Prostate gland (tissue), 2 donors: ENCODE measurements around the gene MTFP1. TPM values are rescaled to one million over a fixed set of nuclear protein-coding genes. Genes with fewer than 3 reads are reported as not detected.

ENCODE experiments used
- DNase-seq: peaks from one replicate; pipeline ENCODE4 v3.0.0-alpha.2; 2019; ENCODE audit warnings: low spot score
- H3K27ac ChIP-seq, 2 donors: fragments of 200-600 bp; sonication (generic); 2 replicates each; pipeline ENCODE4 v1.5.1; 2017 to 2019
- H3K27me3 ChIP-seq: fragments of 200-600 bp; sonication (generic); replicated peaks from 2 replicates; pipeline ENCODE4 v1.5.1; 2019; ENCODE audit not compliant: insufficient read depth
- H3K36me3 ChIP-seq, 2 donors: fragments of 200-600 bp; sonication (generic); 1 replicate in 1 of 2; 2 replicates in 1 of 2; pipeline versions ENCODE4 v1.5.1 to v1.8.1; 2017 to 2019
- H3K4me1 ChIP-seq: fragments of 200-600 bp; sonication (generic); replicated peaks from 2 replicates; pipeline ENCODE4 v1.5.1; 2019
- H3K4me3 ChIP-seq, 2 donors: fragments of 200-600 bp; sonication (generic); 2 replicates each; pipeline ENCODE4 v1.5.1; 2017 to 2019
- H3K9me3 ChIP-seq: fragments of 200-600 bp; sonication (generic); 2 replicates; pipeline ENCODE4 v1.5.1; 2017
- POLR2A ChIP-seq: fragments of 450-650 bp; IDR thresholded peaks from one replicate; pipeline ENCODE4 v1.6.1; 2016; ENCODE audit warnings: antibody characterized with exemption, mild to moderate bottlenecking
- POLR2AphosphoS5 ChIP-seq: sonication (generic); formaldehyde crosslinking; IDR thresholded peaks from one replicate; pipeline ENCODE4 v1.6.1; 2017; ENCODE audit warnings: antibody characterized with exemption
- WGBS: methylation state at CpG from one replicate; pipeline ENCODE4 v1.1.5; 2018; 5-methylcytosine and 5-hydroxymethylcytosine counted together
- intact Hi-C: fragments of 100-400 bp; cut with DNase I; formaldehyde crosslinking; loops from one replicate; pipeline ENCODE4 v1.14.2; 2022
- total RNA-seq, 2 donors: library from RNA; depleted of rRNA; stranded (reverse); fragments of >200 nt; gene quantifications; one replicate each; pipeline ENCODE4 v1.1.0, GENCODE V29; 2016
- TF ChIP-seq, protein P1 (sequence below), 4 experiments: fragments of 200-600 bp in 2 of 4; fragments of 450-650 bp in 2 of 4; sonication (generic) in 2 of 4; IDR thresholded peaks; 1 replicate in 3 of 4; 2 replicates in 1 of 4; pipeline ENCODE4 v1.5.1; 2016 to 2019; ENCODE audit warnings: antibody characterized with exemption in 4 of 4, mild to moderate bottlenecking in 2 of 4, moderate library complexity in 2 of 4

Gene MTFP1
- total RNA-seq, 2 donors from 2014 or later, result 14.1 to 28.1 TPM

DNA sequence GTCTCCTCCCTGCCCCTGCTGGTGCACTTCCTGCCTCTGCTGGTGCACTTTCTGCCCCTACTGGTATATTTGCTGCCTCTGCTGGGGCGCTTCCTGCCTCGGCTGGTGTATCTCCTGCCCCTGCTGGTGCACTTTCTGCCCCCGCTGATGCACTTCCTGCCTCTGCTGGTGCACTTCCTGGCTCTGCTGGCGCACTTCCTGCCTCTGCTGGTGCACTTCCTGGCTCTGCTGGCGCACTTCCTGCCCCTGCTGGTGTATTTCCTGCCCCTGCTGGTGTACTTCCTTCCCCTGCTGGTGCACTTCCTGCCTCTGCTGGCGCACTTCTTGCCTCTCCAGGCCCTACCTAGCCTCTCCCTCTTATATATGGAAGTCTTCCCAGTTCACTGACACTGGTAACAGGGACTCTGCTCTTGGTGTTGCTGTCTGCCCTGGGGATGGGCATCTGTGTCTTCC lies 10.1 kb downstream of the MTFP1 start:
- 94% methylated on average over 6 of the region's 6 CpGs for WGBS
- Histone ChIP-seq H3K36me3 (no peaks in the 10 kb centered on the region), H3K9me3 (no peaks in the 10 kb centered on the region), H3K27ac (peak overlapping the region in 1 of 2 donors; percentile 24), H3K4me3 (no peak overlapping the region), H3K4me1 (no peaks in the 10 kb centered on the region), H3K27me3 (no peaks in the 10 kb centered on the region)
- TF ChIP-seq, protein P1, sequence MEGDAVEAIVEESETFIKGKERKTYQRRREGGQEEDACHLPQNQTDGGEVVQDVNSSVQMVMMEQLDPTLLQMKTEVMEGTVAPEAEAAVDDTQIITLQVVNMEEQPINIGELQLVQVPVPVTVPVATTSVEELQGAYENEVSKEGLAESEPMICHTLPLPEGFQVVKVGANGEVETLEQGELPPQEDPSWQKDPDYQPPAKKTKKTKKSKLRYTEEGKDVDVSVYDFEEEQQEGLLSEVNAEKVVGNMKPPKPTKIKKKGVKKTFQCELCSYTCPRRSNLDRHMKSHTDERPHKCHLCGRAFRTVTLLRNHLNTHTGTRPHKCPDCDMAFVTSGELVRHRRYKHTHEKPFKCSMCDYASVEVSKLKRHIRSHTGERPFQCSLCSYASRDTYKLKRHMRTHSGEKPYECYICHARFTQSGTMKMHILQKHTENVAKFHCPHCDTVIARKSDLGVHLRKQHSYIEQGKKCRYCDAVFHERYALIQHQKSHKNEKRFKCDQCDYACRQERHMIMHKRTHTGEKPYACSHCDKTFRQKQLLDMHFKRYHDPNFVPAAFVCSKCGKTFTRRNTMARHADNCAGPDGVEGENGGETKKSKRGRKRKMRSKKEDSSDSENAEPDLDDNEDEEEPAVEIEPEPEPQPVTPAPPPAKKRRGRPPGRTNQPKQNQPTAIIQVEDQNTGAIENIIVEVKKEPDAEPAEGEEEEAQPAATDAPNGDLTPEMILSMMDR (IDR thresholded peaks at IDR 0.05), result no peak
- no peak for TF ChIP-seq POLR2AphosphoS5
- DNase-seq, result no peak
- intact Hi-C loops, result no loop called here

DNA sequence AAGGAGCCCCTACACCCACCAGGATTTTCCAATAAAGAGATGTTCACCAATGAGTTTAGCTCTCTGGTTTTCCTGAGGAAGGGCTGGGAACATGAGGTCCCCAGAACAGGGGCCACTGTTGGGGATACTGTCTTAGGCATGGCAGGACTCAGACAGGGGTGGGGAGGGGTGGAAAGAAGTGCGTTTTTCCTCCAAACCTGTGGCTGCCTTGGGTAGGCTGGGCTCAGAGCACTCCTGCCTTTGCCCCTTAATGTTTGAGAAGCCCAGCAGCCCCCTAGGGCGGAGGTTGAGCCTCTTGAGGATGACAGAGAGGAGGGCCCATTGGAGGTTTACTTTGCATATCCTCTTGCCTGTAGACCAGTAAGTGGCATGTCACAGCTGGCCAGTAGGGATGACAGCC lies 10.6 kb downstream of the MTFP1 start:
- no peaks in the 10 kb centered on the region for H3K27me3 ChIP-seq
- intact Hi-C loops, result no loop called here
- 49% methylated on average over 2 of the region's 2 CpGs for WGBS
- H3K27ac ChIP-seq, result peak overlapping the region in 1 of 2 donors; percentile 24
- H3K4me3 ChIP-seq, result no peak overlapping the region
- no peak for TF ChIP-seq POLR2AphosphoS5
- TF ChIP-seq, protein P1 (IDR thresholded peaks at IDR 0.05), result no peak
- no peak for TF ChIP-seq POLR2A
- DNase-seq, result no peak
- H3K4me1 ChIP-seq, result no peaks in the 10 kb centered on the region
- H3K36me3 ChIP-seq, result no peaks in the 10 kb centered on the region
- H3K9me3 ChIP-seq, result no peaks in the 10 kb centered on the region

DNA sequence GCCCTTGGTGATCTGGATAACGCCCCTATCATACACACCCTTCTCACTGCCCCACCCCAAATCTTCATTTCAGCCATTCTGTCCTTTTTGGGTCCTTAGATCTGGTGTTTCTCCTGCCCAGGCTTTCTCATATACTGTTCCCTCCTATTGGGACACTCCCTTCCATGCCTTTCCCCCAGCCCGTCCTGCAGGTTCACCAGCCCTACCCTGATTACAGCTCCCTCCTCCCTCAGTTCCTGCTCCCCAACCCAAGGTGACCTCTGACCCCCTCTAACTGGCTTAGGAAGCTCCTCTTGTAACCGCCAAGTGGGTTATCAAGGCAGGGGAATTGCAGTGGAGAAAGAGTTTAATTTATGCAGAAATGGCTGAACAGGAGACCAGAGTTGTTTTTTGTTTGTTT lies 13.0 kb downstream of the MTFP1 start:
- Histone ChIP-seq H3K27me3 (no peaks in the 10 kb centered on the region), H3K9me3 (no peaks in the 10 kb centered on the region), H3K4me1 (no peaks in the 10 kb centered on the region), H3K36me3 (no peaks in the 10 kb centered on the region), H3K27ac (no peak overlapping the region), H3K4me3 (no peak overlapping the region)
- 93% methylated on average over 3 of the region's 3 CpGs for WGBS
- no peak for DNase-seq
- intact Hi-C loops, result no loop called here
- TF ChIP-seq POLR2A, result no peak
- TF ChIP-seq, protein P1 (IDR thresholded peaks at IDR 0.05), result no peak
- TF ChIP-seq POLR2AphosphoS5, result no peak

DNA sequence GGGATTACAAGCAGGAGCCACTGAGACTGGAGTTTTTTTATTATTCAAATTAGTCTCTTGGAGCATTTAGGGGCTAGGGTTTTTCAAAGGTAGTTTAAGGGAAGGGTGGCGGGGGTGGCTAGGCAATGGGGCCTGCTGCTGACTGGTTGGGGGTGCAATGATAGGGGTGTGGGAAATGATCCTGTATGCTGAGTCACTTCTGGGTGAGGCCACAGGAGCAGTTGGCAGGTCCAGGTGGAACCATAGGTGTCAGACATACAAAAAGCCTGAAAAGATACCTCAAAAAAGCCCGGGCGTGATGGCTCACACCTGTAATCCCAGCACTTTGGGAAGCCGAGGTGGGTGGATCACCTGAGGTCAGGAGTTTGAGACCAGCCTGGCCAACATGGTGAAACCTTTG lies 13.7 kb downstream of the MTFP1 start:
- Histone ChIP-seq H3K4me3 (no peak overlapping the region), H3K27ac (no peak overlapping the region), H3K27me3 (no peaks in the 10 kb centered on the region), H3K36me3 (no peaks in the 10 kb centered on the region), H3K4me1 (no peaks in the 10 kb centered on the region), H3K9me3 (no peaks in the 10 kb centered on the region)
- 96% methylated on average over 4 of the region's 4 CpGs for WGBS
- no peak for DNase-seq
- intact Hi-C loops, result no loop called here
- TF ChIP-seq, protein P1 (IDR thresholded peaks at IDR 0.05), result no peak
- no peak for TF ChIP-seq POLR2A

DNA sequence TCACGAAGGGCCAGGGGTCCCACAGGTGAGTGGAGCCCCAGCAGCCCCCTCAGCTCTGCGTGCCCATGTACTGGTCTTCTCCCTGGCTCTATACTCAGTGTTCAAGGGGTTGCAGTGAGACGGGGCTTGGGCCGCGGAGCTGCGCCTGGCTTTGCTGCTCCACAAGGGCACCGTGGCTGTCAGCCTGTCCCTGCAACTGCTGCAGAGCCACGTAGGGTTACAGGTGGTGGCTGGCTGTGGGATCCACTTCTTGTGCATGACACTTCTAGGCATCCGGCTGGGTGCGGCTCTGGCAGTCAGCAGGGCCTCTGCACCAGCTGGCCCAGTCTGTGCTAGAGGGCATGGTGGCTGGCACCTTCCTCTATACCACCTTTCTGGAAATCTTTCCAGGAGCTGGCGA lies 14.3 kb downstream of the MTFP1 start:
- intact Hi-C loops, result no loop called here
- no peaks in the 10 kb centered on the region for H3K27me3 ChIP-seq
- H3K4me1 ChIP-seq, result no peaks in the 10 kb centered on the region
- H3K9me3 ChIP-seq, result no peaks in the 10 kb centered on the region
- H3K4me3 ChIP-seq, result no peak overlapping the region
- H3K27ac ChIP-seq, result no peak overlapping the region
- no peaks in the 10 kb centered on the region for H3K36me3 ChIP-seq
- TF ChIP-seq POLR2AphosphoS5, result no peak
- TF ChIP-seq, protein P1 (IDR thresholded peaks at IDR 0.05), result no peak
- no peak for TF ChIP-seq POLR2A
- WGBS, result 76% methylated on average over 11 of the region's 11 CpGs
- DNase-seq, result no peak
